Prostate gland (tissue), 2 donors: Measurements from ENCODE around the gene CUTC.

Experiments used
- POLR2A ChIP-seq: fragments of 450-650 bp; IDR thresholded peaks from one replicate; pipeline ENCODE4 v1.6.1; 2016; ENCODE audit warnings: antibody characterized with exemption, mild to moderate bottlenecking
- POLR2AphosphoS5 ChIP-seq: sonication (generic); formaldehyde crosslinking; IDR thresholded peaks from one replicate; pipeline ENCODE4 v1.6.1; 2017; ENCODE audit warnings: antibody characterized with exemption
- TF ChIP-seq, protein P1 (sequence below), 4 experiments: fragments of 200-600 bp in 2 of 4; fragments of 450-650 bp in 2 of 4; sonication (generic) in 2 of 4; IDR thresholded peaks; 1 replicate in 3 of 4; 2 replicates in 1 of 4; pipeline ENCODE4 v1.5.1; 2016 to 2019; ENCODE audit warnings: antibody characterized with exemption in 4 of 4, mild to moderate bottlenecking in 2 of 4, moderate library complexity in 2 of 4

DNA sequence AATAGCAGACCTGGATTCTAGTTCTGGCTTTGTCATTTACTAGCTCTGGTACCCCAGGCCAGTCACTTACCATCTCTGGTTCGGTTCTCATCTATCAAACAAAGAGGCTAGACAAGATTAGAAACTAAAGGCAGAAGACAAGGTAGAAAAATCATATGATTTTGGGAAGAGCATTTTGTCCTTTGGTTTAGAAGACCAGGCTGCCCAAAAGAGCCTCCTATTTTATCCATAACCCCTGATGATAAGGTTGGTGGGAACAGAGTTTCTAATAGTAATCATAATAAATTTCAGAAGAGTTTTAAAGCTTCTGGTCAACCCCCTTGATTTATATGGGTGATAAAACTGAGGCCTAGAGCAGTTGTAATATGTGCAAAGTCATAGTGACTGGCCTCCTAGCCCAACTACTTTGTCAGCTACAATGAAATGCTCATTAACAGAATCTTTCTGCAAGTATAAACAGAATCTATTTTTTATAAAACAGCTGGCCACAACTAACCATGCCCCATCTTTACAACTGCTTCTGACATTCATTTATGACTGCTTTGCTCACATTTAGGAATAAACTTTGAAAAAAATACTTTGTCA lies 23.5 kb upstream of the CUTC start:
- TF ChIP-seq, protein P1, sequence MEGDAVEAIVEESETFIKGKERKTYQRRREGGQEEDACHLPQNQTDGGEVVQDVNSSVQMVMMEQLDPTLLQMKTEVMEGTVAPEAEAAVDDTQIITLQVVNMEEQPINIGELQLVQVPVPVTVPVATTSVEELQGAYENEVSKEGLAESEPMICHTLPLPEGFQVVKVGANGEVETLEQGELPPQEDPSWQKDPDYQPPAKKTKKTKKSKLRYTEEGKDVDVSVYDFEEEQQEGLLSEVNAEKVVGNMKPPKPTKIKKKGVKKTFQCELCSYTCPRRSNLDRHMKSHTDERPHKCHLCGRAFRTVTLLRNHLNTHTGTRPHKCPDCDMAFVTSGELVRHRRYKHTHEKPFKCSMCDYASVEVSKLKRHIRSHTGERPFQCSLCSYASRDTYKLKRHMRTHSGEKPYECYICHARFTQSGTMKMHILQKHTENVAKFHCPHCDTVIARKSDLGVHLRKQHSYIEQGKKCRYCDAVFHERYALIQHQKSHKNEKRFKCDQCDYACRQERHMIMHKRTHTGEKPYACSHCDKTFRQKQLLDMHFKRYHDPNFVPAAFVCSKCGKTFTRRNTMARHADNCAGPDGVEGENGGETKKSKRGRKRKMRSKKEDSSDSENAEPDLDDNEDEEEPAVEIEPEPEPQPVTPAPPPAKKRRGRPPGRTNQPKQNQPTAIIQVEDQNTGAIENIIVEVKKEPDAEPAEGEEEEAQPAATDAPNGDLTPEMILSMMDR (IDR thresholded peaks at IDR 0.05), result no peak
- peak; percentile 4 for TF ChIP-seq POLR2AphosphoS5
- TF ChIP-seq POLR2A, result no peak
